ENCODE measurements around the gene SHISA3.

The SHISA3 gene

DNA sequence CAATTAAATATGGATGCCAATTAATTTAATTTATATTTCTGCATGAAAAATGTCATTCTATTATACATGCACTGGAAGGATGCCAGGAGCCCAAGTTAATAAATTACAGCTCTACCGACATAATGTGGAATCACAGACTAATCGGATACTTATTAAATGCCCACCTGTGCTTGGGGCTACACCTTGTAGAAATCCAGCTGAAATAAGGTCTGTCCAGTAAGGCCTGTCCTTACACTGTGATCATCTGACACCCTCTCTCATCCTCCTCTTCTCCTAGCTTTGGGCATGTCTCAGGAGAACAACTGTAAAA lies 6.0 kb upstream of the SHISA3 start:
- ChIA-PET CTCF (interaction anchor here (1.4 kb wide), 1 partner anchor 20 kb away, joined by 3 read pairs; no protein-coding TSS in a partner anchor), POLR2A (no interaction called here)
- Histone ChIP-seq H3K4me3 (ENCODE audit: low read depth, low read length) (no peak overlapping the region), H3K27ac (ENCODE audit: extremely low read depth, low read depth, low read length) (no peak overlapping the region), H3K4me1 (ENCODE audit: control insufficient read depth, insufficient read depth, low read length) (no peaks in the 10 kb centered on the region), H3K36me3 (ENCODE audit: control insufficient read depth in 2 of 2, insufficient read depth in 1 of 2, low read length in 2 of 2) (no peaks in the 10 kb centered on the region), H3K9me3 (ENCODE audit: control insufficient read depth, insufficient read depth, low read depth, low read length) (no peaks in the 10 kb centered on the region)
- TF ChIP-seq, protein P1, sequence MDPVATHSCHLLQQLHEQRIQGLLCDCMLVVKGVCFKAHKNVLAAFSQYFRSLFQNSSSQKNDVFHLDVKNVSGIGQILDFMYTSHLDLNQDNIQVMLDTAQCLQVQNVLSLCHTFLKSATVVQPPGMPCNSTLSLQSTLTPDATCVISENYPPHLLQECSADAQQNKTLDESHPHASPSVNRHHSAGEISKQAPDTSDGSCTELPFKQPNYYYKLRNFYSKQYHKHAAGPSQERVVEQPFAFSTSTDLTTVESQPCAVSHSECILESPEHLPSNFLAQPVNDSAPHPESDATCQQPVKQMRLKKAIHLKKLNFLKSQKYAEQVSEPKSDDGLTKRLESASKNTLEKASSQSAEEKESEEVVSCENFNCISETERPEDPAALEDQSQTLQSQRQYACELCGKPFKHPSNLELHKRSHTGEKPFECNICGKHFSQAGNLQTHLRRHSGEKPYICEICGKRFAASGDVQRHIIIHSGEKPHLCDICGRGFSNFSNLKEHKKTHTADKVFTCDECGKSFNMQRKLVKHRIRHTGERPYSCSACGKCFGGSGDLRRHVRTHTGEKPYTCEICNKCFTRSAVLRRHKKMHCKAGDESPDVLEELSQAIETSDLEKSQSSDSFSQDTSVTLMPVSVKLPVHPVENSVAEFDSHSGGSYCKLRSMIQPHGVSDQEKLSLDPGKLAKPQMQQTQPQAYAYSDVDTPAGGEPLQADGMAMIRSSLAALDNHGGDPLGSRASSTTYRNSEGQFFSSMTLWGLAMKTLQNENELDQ (tag by site-specific recombination; IDR thresholded peaks at IDR 0.05; ENCODE audit: low read depth): no peak

DNA sequence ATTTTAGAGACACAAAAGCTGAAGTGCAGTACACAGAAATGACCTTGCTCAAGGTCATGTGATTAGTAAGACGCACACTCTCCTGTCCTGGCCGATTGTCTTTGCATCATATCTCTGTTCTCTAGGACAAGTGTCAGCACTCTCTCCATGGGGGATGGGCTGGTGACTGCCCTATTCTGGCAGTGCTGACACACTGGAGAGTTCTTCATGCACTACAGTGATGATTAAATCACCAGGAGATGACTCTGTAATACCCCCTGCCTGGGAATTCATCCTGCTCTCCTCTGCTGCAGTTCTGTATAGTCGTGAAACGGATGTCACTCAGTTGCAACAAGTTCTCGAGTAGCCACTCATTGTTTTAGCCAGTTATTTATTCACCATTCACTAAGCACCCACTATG lies 5.3 kb upstream of the SHISA3 start:
- Histone ChIP-seq H3K27ac (ENCODE audit: extremely low read depth, low read depth, low read length) (no peak overlapping the region), H3K36me3 (ENCODE audit: control insufficient read depth in 2 of 2, insufficient read depth in 1 of 2, low read length in 2 of 2) (no peaks in the 10 kb centered on the region), H3K4me1 (ENCODE audit: control insufficient read depth, insufficient read depth, low read length) (no peaks in the 10 kb centered on the region), H3K9me3 (ENCODE audit: control insufficient read depth, insufficient read depth, low read depth, low read length) (no peaks in the 10 kb centered on the region), H3K4me3 (ENCODE audit: low read depth, low read length) (no peak overlapping the region)
- CTCF ChIA-PET: interaction anchor here (0.7 to 1.4 kb wide), 2 partner anchors 20 to 209 kb away, joined by 3 read pairs; no protein-coding TSS in a partner anchor
- TF ChIP-seq SCRT2 (tag by site-specific recombination; IDR thresholded peaks at IDR 0.05): peak; percentile 73
- TF ChIP-seq ZNF549 (tag by site-specific recombination; IDR thresholded peaks at IDR 0.05): no peak
- TF ChIP-seq GLIS1 (tag by site-specific recombination; IDR thresholded peaks at IDR 0.05): peak; percentile 76
- TF ChIP-seq ZIC2 (tag by site-specific recombination; IDR thresholded peaks at IDR 0.05): peak; percentile 83
- POLR2A ChIA-PET: no interaction called here

DNA sequence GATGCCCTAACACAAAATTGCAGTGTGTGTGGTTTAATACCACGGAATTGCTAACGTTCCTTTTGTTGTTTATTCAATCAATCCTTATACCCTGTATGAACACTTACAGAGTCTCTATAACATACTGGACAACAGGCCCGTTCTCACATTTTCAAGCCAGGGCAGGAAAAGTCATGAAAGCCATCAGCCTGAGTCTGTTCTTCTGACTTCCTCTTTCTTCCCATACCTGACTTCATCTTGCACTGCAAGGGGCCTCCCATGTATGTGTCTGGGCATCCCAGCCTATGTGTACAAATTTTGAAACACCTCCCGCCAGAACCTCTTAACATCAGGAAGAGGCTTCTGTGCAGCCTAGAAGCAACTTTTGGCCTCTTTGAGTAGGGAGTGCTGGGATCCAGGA lies 4.9 kb upstream of the SHISA3 start:
- Histone ChIP-seq H3K36me3 (ENCODE audit: control insufficient read depth in 2 of 2, insufficient read depth in 1 of 2, low read length in 2 of 2) (no peaks in the 10 kb centered on the region), H3K9me3 (ENCODE audit: control insufficient read depth, insufficient read depth, low read depth, low read length) (no peaks in the 10 kb centered on the region), H3K27ac (ENCODE audit: extremely low read depth, low read depth, low read length) (no peak overlapping the region), H3K4me3 (ENCODE audit: low read depth, low read length) (no peak overlapping the region), H3K4me1 (ENCODE audit: control insufficient read depth, insufficient read depth, low read length) (no peaks in the 10 kb centered on the region)
- CTCF ChIA-PET: interaction anchor here (0.7 to 1.4 kb wide), 2 partner anchors 21 to 209 kb away, joined by 3 read pairs; no protein-coding TSS in a partner anchor
- TF ChIP-seq, protein P2, sequence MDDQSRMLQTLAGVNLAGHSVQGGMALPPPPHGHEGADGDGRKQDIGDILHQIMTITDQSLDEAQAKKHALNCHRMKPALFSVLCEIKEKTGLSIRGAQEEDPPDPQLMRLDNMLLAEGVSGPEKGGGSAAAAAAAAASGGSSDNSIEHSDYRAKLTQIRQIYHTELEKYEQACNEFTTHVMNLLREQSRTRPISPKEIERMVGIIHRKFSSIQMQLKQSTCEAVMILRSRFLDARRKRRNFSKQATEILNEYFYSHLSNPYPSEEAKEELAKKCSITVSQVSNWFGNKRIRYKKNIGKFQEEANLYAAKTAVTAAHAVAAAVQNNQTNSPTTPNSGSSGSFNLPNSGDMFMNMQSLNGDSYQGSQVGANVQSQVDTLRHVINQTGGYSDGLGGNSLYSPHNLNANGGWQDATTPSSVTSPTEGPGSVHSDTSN (CRISPR knock-in tag; IDR thresholded peaks at IDR 0.05): no peak
- peak; percentile 2; the same call in 1 of the 2 replicates for TF ChIP-seq SCRT2 (tag by site-specific recombination; IDR thresholded peaks at IDR 0.05)
- POLR2A ChIA-PET: no interaction called here

DNA sequence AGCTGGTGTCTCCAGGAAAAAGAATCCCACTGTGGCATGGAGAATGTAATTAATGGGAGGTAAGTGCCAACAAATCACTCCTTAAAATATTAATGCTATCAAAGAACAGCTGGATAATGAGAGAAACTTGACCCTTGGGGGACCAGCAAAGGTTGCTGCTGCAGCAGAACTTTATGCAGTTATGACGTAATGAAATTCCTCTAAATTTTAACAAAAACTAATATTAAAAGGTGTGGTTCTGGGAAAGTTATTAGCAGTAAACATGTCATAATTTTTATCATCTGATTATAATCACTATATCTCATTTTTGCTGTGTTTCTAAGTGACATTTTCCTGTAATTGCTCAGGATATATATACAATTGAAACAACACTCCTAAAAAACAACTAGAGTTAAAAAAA lies 1.7 kb upstream of the SHISA3 start:
- ChIA-PET POLR2A (no interaction called here), CTCF (interaction anchor here (0.6 to 0.9 kb wide), 3 partner anchors 25 to 1339 kb away, joined by 3 read pairs; no protein-coding TSS in a partner anchor)
- Histone ChIP-seq H3K36me3 (ENCODE audit: control insufficient read depth in 2 of 2, insufficient read depth in 1 of 2, low read length in 2 of 2) (no peaks in the 10 kb centered on the region), H3K27ac (ENCODE audit: extremely low read depth, low read depth, low read length) (no peak overlapping the region), H3K4me1 (ENCODE audit: control insufficient read depth, insufficient read depth, low read length) (no peaks in the 10 kb centered on the region), H3K9me3 (ENCODE audit: control insufficient read depth, insufficient read depth, low read depth, low read length) (no peaks in the 10 kb centered on the region), H3K4me3 (ENCODE audit: low read depth, low read length) (no peak overlapping the region)
- TF ChIP-seq ZNF473 (tag by site-specific recombination; IDR thresholded peaks at IDR 0.05) (no peak), ZNF624 (tag by site-specific recombination; IDR thresholded peaks at IDR 0.05) (no peak), ZBTB7A (tag by site-specific recombination; IDR thresholded peaks at IDR 0.05; ENCODE audit: low read depth) (no peak), ZNF155 (tag by site-specific recombination; IDR thresholded peaks at IDR 0.05) (no peak), ZNF366 (tag by site-specific recombination; conservative IDR thresholded peaks at IDR 0.05) (no peak)
- TF ChIP-seq, protein P3, sequence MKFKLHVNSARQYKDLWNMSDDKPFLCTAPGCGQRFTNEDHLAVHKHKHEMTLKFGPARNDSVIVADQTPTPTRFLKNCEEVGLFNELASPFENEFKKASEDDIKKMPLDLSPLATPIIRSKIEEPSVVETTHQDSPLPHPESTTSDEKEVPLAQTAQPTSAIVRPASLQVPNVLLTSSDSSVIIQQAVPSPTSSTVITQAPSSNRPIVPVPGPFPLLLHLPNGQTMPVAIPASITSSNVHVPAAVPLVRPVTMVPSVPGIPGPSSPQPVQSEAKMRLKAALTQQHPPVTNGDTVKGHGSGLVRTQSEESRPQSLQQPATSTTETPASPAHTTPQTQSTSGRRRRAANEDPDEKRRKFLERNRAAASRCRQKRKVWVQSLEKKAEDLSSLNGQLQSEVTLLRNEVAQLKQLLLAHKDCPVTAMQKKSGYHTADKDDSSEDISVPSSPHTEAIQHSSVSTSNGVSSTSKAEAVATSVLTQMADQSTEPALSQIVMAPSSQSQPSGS (tag by site-specific recombination; IDR thresholded peaks at IDR 0.05; ENCODE audit: low read depth): no peak
